ENCODE results near the gene CNKSR3. TPM values are rescaled to one million over a fixed set of nuclear protein-coding genes. Genes with fewer than 3 reads are reported as not detected.

Gene CNKSR3
- total RNA-seq, 4 donors from 2014 or later: 8.8 to 12.4 (median 11.2) TPM

DNA sequence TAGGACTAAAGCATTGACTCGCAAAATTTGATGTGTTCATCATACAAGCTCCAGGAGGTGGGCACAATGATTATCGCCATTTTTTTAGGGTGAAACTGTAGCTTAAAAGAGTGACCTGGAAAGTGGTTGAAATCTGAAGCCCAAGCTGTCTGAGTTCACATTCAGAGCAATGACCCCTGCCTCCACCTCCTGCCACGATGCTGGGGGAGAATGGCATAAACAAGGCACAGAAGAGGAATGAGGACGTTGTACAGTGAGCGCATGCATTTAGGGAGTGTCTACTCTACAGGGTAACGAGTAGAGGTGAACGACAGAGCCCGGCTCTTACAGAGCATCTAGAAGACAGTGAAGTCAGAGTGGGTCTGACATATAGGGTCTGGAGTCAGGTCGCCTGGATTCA is 37.2 kb downstream of the CNKSR3 start:
- TF ChIP-seq EP300 (IDR thresholded peaks at IDR 0.05): no peak
- TF ChIP-seq POLR2AphosphoS5 (IDR thresholded peaks at IDR 0.05): no peak
- no peak for TF ChIP-seq POLR2A (IDR thresholded peaks at IDR 0.05)
- TF ChIP-seq, protein P1, sequence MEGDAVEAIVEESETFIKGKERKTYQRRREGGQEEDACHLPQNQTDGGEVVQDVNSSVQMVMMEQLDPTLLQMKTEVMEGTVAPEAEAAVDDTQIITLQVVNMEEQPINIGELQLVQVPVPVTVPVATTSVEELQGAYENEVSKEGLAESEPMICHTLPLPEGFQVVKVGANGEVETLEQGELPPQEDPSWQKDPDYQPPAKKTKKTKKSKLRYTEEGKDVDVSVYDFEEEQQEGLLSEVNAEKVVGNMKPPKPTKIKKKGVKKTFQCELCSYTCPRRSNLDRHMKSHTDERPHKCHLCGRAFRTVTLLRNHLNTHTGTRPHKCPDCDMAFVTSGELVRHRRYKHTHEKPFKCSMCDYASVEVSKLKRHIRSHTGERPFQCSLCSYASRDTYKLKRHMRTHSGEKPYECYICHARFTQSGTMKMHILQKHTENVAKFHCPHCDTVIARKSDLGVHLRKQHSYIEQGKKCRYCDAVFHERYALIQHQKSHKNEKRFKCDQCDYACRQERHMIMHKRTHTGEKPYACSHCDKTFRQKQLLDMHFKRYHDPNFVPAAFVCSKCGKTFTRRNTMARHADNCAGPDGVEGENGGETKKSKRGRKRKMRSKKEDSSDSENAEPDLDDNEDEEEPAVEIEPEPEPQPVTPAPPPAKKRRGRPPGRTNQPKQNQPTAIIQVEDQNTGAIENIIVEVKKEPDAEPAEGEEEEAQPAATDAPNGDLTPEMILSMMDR (IDR thresholded peaks at IDR 0.05): no peak
- Histone ChIP-seq H3K4me3 (no peak overlapping the region), H3K36me3 (no peaks in the 10 kb centered on the region), H3K4me1 (peaks cover 32% of the 10 kb centered on the region), H3K27me3 (no peaks in the 10 kb centered on the region), H3K27ac (no peak overlapping the region), H3K9me3 (no peaks in the 10 kb centered on the region)
- DNase-seq (ENCODE audit: low spot score in 2 of 2): no peak
- 93% methylated on average over 9 of the region's 9 CpGs for WGBS

DNA sequence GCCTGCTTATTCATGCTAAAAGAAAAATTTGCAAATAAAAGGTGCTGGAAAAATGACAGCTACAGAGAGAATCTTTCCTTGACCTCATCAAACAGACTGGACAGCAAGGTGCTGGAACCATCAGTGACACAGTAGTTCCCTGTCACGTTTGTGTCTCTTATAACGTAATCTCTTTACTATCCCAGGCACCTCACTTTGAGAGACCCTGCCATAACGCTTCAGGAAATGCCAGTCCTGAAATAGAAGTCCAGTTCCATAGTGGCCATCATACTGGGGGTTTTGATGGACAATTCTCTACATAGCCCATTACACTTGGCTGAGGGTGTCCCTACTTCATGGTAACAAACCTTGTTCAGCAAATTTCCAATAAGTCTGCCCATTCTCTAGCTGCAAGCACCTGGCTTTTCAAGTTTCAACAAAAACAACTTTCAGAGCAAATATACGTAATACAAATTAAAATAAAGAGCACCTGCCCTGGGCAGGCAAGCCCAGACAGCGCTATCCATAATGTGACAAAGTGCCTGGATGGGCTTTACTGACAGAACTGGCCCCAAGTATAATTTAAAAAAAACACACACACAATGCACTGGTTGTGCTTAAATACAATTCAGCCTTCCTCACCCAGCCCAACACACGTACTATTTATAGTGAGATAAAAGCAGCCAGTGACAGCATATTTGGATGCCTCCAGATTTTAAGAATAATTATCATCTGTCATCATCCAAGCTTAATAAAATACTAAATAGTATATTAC is 38.7 kb downstream of the CNKSR3 start:
- H3K36me3 ChIP-seq: no peaks in the 10 kb centered on the region
- H3K4me3 ChIP-seq: no peak overlapping the region
- 53% methylated on average over 6 of the region's 6 CpGs for WGBS
- peak overlapping the region; percentile 50 for H3K27ac ChIP-seq
- H3K4me1 ChIP-seq: peaks cover 27% of the 10 kb centered on the region
- H3K9me3 ChIP-seq: no peaks in the 10 kb centered on the region
- no peaks in the 10 kb centered on the region for H3K27me3 ChIP-seq
- no peak for TF ChIP-seq EP300 (IDR thresholded peaks at IDR 0.05)
- no peak for TF ChIP-seq POLR2AphosphoS5 (IDR thresholded peaks at IDR 0.05)
- TF ChIP-seq, protein P1 (IDR thresholded peaks at IDR 0.05): no peak
- TF ChIP-seq POLR2A (IDR thresholded peaks at IDR 0.05): no peak
- no peak for DNase-seq (ENCODE audit: low spot score in 2 of 2)

DNA sequence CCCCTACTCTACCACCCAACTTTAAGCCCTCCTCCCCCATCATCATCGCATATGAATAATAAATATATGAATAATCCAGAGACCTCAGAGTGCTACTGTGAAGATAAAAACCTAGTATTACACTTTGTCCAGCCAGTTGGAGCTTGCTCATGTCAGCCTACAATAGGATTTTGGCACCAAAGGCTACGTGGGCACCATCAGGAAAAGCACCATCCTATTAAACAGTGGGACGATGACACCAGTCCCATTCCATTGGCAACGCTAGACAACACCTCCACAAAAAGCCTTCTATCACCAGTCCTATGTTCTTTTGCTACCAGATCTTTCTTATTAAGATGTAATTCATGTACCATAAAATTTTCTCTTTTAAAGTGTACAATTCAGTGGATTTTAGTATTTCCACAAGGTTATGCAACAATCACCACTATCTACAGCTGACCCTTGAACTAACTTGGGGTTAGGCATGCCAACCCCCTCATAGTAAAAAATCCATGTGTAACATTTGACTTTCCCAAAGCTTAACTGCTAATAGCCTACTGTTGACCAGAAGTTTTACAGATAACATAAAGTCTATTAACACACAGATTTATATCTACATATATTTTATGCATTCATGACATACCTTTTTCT is 41.1 kb downstream of the CNKSR3 start:
- TF ChIP-seq POLR2AphosphoS5 (IDR thresholded peaks at IDR 0.05) (no peak), EP300 (IDR thresholded peaks at IDR 0.05) (no peak), POLR2A (IDR thresholded peaks at IDR 0.05) (no peak)
- TF ChIP-seq, protein P1 (IDR thresholded peaks at IDR 0.05): no peak
- Histone ChIP-seq H3K36me3 (no peaks in the 10 kb centered on the region), H3K4me3 (no peak overlapping the region), H3K4me1 (peaks cover 20% of the 10 kb centered on the region), H3K27ac (no peak overlapping the region), H3K9me3 (no peaks in the 10 kb centered on the region), H3K27me3 (no peaks in the 10 kb centered on the region)
- no peak for DNase-seq (ENCODE audit: low spot score in 2 of 2)
- 85% methylated on average over 4 of the region's 4 CpGs for WGBS

DNA sequence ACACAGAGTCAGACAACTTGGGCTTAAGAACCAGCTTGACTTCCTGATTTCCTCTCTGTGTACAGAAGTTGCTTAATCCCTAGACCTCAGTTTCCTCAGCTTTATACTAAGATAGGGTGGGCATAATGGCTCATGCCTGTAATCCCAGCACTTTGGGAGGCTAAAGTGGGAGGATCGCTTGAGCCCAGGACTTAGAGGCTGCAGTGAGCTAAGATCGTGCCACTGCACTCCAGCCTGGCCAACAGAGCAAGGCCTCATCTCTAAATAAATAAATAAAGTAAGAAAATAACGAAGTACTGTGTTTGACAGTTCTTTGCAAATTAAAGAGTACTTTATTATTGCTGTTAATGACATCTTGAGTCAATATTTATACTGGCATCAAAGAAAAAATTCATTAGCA is 41.7 kb downstream of the CNKSR3 start:
- no peak overlapping the region for H3K27ac ChIP-seq
- no peaks in the 10 kb centered on the region for H3K9me3 ChIP-seq
- TF ChIP-seq POLR2AphosphoS5 (IDR thresholded peaks at IDR 0.05): no peak
- TF ChIP-seq EP300 (IDR thresholded peaks at IDR 0.05): no peak
- TF ChIP-seq, protein P1 (IDR thresholded peaks at IDR 0.05): no peak
- TF ChIP-seq POLR2A (IDR thresholded peaks at IDR 0.05): no peak
- H3K27me3 ChIP-seq: no peaks in the 10 kb centered on the region
- H3K4me1 ChIP-seq: peaks cover 18% of the 10 kb centered on the region
- H3K36me3 ChIP-seq: no peaks in the 10 kb centered on the region
- 88% methylated on average over 3 of the region's 3 CpGs for WGBS
- no peak overlapping the region for H3K4me3 ChIP-seq
- DNase-seq (ENCODE audit: low spot score in 2 of 2): no peak

DNA sequence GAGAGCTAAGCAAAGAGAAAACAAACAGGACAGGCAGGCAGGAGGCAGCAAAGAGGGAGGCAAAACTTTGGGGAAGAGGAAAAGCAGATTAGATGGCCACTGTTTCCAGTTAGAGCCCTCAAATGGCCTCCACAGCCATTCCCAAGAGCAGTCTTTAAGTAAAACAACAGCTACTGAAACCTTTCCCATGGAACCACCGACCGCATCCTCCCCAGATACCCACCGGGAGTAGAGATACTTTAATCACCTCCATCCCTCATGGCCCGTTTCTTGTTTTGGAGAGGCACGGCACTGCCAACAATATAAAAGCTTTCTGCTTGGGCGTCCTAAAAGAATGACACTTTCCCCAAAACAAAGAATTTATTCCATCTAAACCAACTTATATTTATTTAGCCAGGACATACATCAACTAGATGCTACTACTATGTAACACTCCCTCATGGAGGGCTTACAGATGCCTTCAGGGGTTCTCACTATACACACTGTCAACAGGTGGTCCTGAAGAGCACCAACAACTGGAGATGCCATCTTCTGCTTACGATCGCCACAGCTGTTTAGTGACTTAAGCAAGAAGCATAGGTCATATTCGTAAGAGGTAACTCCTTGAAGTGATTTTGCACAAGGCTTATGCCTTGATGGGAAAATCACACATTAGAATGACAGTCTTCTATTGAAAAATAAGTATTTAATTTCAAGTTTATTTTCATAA is 43.4 kb downstream of the CNKSR3 start:
- Histone ChIP-seq H3K36me3 (no peaks in the 10 kb centered on the region), H3K4me1 (peaks cover 16% of the 10 kb centered on the region), H3K27me3 (no peaks in the 10 kb centered on the region), H3K27ac (no peak overlapping the region), H3K4me3 (no peak overlapping the region), H3K9me3 (no peaks in the 10 kb centered on the region)
- DNase-seq (ENCODE audit: low spot score in 2 of 2): no peak
- WGBS: 85% methylated on average over 9 of the region's 9 CpGs
- TF ChIP-seq EP300 (IDR thresholded peaks at IDR 0.05) (no peak), POLR2AphosphoS5 (IDR thresholded peaks at IDR 0.05) (no peak), POLR2A (IDR thresholded peaks at IDR 0.05) (no peak)
- TF ChIP-seq, protein P1 (IDR thresholded peaks at IDR 0.05): no peak

Measured in suprapubic skin (tissue), 4 donors.